Measurements from ENCODE around the gene WNT9A.
"Not testable (repeated sequence)": the region's sequence is repeated elsewhere in the genome, so short reads cannot be mapped to it uniquely, and the experiment has no call there.

The WNT9A gene, protein sequence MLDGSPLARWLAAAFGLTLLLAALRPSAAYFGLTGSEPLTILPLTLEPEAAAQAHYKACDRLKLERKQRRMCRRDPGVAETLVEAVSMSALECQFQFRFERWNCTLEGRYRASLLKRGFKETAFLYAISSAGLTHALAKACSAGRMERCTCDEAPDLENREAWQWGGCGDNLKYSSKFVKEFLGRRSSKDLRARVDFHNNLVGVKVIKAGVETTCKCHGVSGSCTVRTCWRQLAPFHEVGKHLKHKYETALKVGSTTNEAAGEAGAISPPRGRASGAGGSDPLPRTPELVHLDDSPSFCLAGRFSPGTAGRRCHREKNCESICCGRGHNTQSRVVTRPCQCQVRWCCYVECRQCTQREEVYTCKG

DNA sequence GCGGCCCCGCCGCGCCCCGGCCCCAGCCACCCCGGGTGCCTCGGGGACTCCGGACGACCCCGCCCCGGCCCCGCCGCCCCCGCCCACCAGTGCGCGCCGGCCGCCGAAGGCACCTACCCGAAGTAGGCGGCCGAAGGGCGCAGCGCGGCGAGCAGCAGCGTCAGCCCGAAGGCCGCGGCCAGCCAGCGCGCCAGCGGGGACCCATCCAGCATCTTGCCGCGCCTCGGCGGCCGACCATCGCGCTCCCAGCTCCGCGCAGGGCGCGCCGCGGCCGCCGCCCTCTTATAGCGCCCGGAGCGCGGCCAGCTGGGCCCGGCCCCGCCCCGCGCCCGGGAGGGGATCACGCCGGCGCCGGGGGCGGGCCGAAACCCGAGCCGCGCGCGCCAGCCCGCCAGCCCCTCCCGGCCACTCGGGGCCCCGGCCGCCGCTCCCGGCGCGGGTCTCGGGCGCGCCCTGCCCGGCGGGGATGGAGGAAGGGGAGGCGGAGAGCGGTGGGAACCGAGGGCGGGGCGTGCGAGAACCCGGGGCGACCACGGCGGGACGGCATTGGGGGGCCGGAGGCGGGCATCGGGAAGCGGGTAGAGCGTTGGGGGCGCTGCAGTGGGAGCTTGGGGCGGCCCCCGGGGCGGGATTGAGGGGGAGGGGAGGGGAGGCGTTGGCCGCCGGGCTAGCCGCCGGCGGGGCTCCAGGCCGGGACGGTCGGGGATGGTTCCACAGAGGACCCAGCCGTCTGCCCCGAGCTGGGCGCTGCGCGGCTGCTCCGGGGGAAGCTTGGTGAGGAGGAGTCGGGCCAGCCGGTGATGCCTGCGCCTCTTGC lies at the start of gene WNT9A:
TSS of gene WNT9A (minus strand) at position 257 of the 817 bp plus-strand sequence. CDS start at position 212, 45 bp downstream.
- DNase-seq (ENCODE audit: low read depth, low spot score) = peak; percentile 60
- Histone ChIP-seq H3K27me3 (ENCODE audit: insufficient read depth, insufficient read length) (peaks cover 14% of the 10 kb centered on the region), H3K9ac (ENCODE audit: insufficient read length, low read depth) (peak within 1 kb of the TSS; percentile 89), H3K4me3 (ENCODE audit: insufficient read length, low read depth) (peak within 1 kb of the TSS; percentile 81), H3K4me1 (ENCODE audit: insufficient read depth, insufficient read length) (peaks cover 44% of the 10 kb centered on the region), H3K9me3 (ENCODE audit: insufficient read depth, low read length) (no peaks in the 10 kb centered on the region), H3K36me3 (ENCODE audit: insufficient read depth, insufficient read length, low read length) (peaks cover 30% of the 10 kb centered on the region)
- TF ChIP-seq ZNF274 (IDR thresholded peaks at IDR 0.05; ENCODE audit: low read depth, low read length) (no peak), YY1 (IDR thresholded peaks at IDR 0.05; ENCODE audit: insufficient read depth, insufficient read length) (no peak), SUZ12 (IDR thresholded peaks at IDR 0.05; ENCODE audit: extremely low read depth, insufficient read depth, insufficient read length) (no peak)

DNA sequence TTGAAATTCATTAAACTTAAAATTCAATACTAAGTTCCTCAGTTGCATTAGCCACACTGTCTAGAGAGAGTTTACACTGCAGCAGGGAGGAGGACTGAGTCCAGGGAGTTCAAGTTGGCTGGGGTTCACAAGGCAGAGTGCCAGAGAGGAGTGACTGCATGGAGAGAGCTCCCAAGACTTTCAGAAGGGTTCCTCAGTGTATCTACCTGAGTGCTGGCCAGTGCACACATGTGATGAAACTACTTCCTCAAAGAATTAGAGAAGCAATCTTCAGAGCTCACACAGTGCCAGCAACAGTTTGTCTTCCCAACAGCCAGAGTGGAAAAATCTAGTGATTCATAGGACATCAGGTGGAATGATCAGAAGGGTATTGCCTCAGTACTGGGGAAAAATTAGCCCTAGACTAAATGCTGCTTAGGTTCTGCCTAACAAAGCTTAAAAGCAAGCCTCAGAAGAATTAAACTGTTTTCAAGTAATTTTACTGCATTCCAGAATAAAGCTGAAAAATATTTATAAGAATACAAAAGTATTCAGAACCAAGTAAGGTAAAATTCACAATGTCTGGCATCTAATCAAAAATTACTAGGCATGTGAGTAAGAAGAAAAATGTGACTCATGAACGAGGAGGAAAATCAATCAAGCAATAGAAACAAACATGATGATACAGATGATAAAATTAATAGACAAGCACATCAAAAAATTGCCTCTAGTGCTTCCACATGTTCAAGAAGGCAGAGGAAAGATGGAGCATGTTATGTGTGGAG lies 48.6 kb upstream of the WNT9A start:
- TF ChIP-seq SUZ12 (IDR thresholded peaks at IDR 0.05; ENCODE audit: extremely low read depth, insufficient read depth, insufficient read length) (no peak), ZNF274 (IDR thresholded peaks at IDR 0.05; ENCODE audit: low read depth, low read length) (no peak)
- Histone ChIP-seq H3K4me1 (ENCODE audit: insufficient read depth, insufficient read length) (no peaks in the 10 kb centered on the region), H3K4me3 (ENCODE audit: insufficient read length, low read depth) (no peak overlapping the region), H3K36me3 (ENCODE audit: insufficient read depth, insufficient read length, low read length) (no peaks in the 10 kb centered on the region), H3K9me3 (ENCODE audit: insufficient read depth, low read length) (peaks cover 23% of the 10 kb centered on the region), H3K27me3 (ENCODE audit: insufficient read depth, insufficient read length) (peaks cover 54% of the 10 kb centered on the region), H3K9ac (ENCODE audit: insufficient read length, low read depth) (no peak overlapping the region)
- DNase-seq (ENCODE audit: low read depth, low spot score) = no peak

DNA sequence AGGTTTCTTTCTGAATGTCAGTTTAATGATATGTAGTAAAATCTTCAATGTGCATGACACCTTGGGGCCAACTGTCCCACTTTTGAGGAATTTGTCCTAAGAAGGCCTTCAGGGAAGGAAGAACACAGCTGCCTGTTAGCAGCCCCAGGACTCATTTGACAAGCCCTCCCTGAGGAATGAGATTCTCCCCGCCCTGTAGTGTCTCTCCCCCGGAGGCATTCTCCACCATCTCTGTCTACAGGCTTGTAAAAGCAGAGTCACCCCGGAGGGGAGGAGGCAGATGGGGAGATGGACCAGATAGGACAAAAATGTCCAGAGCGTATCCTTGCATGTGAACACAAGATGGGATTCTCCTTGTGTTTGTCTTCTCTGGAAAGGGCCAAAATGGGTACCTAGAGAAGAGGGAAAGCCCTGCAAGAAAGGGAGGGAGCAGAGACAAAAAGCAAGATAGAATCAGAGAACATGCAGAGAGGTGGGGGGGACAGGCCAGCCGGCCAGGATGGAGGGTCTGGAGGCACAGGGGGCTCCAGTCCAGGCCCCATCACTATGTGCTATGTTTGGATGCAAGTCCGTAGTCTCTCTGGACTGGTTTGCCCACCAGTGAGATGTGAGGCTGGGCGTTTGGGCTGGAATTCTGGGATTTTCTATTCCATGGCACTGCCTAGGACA lies 47.0 kb upstream of the WNT9A start:
- Histone ChIP-seq H3K9me3 (ENCODE audit: insufficient read depth, low read length) (peaks cover 23% of the 10 kb centered on the region), H3K36me3 (ENCODE audit: insufficient read depth, insufficient read length, low read length) (no peaks in the 10 kb centered on the region), H3K4me3 (ENCODE audit: insufficient read length, low read depth) (no peak overlapping the region), H3K4me1 (ENCODE audit: insufficient read depth, insufficient read length) (no peaks in the 10 kb centered on the region), H3K9ac (ENCODE audit: insufficient read length, low read depth) (no peak overlapping the region), H3K27me3 (ENCODE audit: insufficient read depth, insufficient read length) (peaks cover 42% of the 10 kb centered on the region)
- TF ChIP-seq ZNF274 (IDR thresholded peaks at IDR 0.05; ENCODE audit: low read depth, low read length) (no peak), YY1 (IDR thresholded peaks at IDR 0.05; ENCODE audit: insufficient read depth, insufficient read length) (no peak), SUZ12 (IDR thresholded peaks at IDR 0.05; ENCODE audit: extremely low read depth, insufficient read depth, insufficient read length) (no peak)
- DNase-seq (ENCODE audit: low read depth, low spot score) = no peak

DNA sequence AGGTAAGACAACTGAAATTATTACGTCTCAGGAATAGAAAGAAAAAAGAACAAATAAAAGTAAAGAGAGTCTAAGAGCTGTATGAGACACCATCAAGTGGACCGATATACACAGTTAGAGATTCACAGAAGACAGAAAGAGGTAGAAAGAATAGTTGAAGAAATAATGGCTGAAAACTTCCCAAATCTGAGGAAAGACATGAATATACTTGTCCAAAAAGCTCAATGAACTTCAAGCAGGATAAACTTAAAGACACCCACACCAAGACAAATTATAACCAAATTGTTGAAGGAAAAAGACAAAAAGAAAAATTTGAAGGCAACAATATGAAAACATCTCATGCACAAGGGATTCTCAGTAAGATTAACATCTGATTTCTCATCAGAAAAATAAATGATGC lies 39.4 kb upstream of the WNT9A start:
- no peaks in the 10 kb centered on the region for H3K27me3 ChIP-seq (ENCODE audit: insufficient read depth, insufficient read length)
- no peaks in the 10 kb centered on the region for H3K4me1 ChIP-seq (ENCODE audit: insufficient read depth, insufficient read length)
- no peak overlapping the region for H3K4me3 ChIP-seq (ENCODE audit: insufficient read length, low read depth)
- no peak for TF ChIP-seq ZNF274 (IDR thresholded peaks at IDR 0.05; ENCODE audit: low read depth, low read length)
- TF ChIP-seq YY1 (IDR thresholded peaks at IDR 0.05; ENCODE audit: insufficient read depth, insufficient read length) = no peak
- no peak for TF ChIP-seq SUZ12 (IDR thresholded peaks at IDR 0.05; ENCODE audit: extremely low read depth, insufficient read depth, insufficient read length)
- no peaks in the 10 kb centered on the region for H3K36me3 ChIP-seq (ENCODE audit: insufficient read depth, insufficient read length, low read length)
- DNase-seq (ENCODE audit: low read depth, low spot score) = no peak
- no peak overlapping the region for H3K9ac ChIP-seq (ENCODE audit: insufficient read length, low read depth)
- H3K9me3 ChIP-seq (ENCODE audit: insufficient read depth, low read length) = no peaks in the 10 kb centered on the region; the same call in 1 of the 2 replicates

DNA sequence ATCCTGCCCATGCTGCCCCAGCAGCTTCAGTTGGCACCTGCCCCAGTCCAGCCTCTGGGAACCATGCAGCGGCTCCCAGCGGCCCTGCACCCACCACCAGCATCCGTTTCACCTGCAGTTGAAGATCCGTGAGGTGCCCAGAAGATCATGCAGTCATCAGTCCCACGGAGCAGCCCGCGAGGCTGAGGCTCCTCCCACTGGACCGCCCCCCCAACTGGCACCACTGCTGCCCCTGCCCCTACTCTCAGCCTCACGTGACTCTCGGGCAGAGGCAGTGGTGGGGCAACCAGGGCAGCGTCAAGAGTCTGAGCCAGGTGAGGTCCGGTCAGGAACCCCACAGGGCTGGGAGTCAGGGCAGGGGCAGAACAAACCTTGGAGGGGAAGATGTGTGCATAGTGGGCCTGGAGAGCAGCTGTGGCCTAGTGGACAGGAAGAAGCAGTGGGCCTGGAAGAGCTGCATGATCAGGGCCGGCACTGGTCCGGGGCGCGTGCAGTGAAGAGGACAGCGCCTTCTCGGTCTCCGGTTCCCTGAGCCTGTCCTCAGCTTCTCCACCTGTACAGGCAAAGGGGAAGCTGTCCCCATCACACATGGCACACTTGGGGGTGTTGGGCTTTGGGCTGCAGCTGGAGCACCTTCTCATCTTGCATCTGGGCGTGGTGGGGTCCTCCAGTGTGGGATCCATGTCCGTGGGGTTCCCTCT lies 28.0 kb upstream of the WNT9A start:
- not testable (repeated sequence) for H3K4me1 ChIP-seq (ENCODE audit: insufficient read depth, insufficient read length); H3K36me3 ChIP-seq (ENCODE audit: insufficient read depth, insufficient read length, low read length); H3K9ac ChIP-seq (ENCODE audit: insufficient read length, low read depth); H3K9me3 ChIP-seq (ENCODE audit: insufficient read depth, low read length); DNase-seq (ENCODE audit: low read depth, low spot score); H3K4me3 ChIP-seq (ENCODE audit: insufficient read length, low read depth); H3K27me3 ChIP-seq (ENCODE audit: insufficient read depth, insufficient read length)

DNA sequence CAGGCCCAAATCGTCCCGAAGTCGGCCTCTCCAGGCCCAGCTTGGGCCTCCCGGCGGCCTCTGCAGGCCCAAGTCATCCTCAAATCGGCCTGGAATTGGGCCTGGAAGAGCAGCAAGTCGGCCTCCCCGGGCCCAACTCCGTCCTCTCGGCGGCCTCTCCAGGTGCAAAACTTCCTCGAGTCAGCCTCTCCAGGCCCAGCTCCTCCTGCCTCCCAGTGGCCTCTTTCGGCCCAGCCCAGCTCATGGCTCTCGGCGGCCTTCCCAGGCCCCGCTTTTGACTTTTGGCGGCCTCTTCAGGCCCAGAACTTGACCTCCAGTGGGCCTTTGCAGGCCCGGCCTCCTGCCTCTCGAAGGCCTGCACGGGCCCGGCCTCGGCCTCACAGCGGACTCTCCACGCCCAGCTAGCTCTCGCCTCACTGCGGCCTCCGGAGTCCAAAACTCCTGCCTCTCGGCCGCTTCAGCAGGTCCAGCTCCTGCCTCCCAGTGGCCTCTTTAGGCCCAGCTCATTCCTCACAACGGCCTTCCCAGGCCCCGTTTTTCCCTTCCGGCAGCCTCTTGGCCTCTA lies 26.1 kb upstream of the WNT9A start:
- H3K27me3 ChIP-seq (ENCODE audit: insufficient read depth, insufficient read length); DNase-seq (ENCODE audit: low read depth, low spot score); H3K9me3 ChIP-seq (ENCODE audit: insufficient read depth, low read length); H3K9ac ChIP-seq (ENCODE audit: insufficient read length, low read depth); H3K4me1 ChIP-seq (ENCODE audit: insufficient read depth, insufficient read length); H3K36me3 ChIP-seq (ENCODE audit: insufficient read depth, insufficient read length, low read length); H3K4me3 ChIP-seq (ENCODE audit: insufficient read length, low read depth): not testable (repeated sequence)

DNA sequence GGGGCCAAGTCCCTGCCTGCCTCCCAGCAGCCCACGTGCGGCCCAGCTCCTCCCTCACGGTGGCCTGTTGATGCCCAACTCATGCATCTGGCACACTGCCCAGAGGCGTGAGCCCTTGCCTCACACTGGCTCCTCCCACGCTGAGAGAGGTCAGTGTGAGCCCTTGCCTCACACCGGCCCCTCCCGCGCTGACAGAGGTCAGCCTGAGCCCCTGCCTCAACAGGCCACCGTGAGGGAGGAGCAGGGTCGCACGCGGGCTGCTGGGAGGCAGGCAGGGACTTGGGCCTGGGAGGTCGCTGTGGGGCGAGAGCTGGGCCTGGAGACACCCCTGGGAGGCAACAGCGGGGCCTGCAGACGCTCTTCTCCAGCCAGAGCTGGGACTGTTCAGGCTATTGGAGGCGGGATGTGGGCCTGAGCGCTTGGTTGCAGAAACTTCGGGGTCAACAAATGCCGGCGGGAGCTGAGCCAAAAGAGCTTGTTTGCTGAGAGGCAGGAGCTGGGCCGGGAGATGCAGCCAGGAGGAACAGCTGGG lies 25.2 kb upstream of the WNT9A start:
- not testable (repeated sequence) for H3K27me3 ChIP-seq (ENCODE audit: insufficient read depth, insufficient read length); H3K9me3 ChIP-seq (ENCODE audit: insufficient read depth, low read length); H3K4me3 ChIP-seq (ENCODE audit: insufficient read length, low read depth); H3K9ac ChIP-seq (ENCODE audit: insufficient read length, low read depth); H3K36me3 ChIP-seq (ENCODE audit: insufficient read depth, insufficient read length, low read length); H3K4me1 ChIP-seq (ENCODE audit: insufficient read depth, insufficient read length); DNase-seq (ENCODE audit: low read depth, low spot score)

DNA sequence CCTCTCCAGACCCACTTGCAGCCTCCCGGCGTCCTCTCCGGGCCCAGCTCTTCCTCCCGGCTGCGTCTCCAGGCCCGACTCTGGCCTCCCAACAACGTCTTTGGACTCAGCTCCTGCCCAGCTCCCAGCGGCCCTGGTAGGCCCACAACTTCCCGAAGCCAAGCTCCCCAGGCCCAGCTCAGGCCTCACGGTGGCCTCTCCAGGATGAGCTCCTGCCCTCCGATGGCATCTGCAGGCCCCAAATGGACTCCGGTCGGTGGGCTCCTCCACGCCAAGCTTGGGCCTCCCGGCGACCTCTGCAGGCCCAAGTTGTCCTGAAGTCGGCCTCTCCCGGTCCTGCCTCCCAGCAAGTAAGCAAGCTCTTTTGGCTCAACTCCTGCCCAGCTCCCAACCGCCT lies 24.5 kb upstream of the WNT9A start:
- not testable (repeated sequence) for H3K9ac ChIP-seq (ENCODE audit: insufficient read length, low read depth); H3K36me3 ChIP-seq (ENCODE audit: insufficient read depth, insufficient read length, low read length); H3K4me1 ChIP-seq (ENCODE audit: insufficient read depth, insufficient read length); H3K9me3 ChIP-seq (ENCODE audit: insufficient read depth, low read length); H3K27me3 ChIP-seq (ENCODE audit: insufficient read depth, insufficient read length); DNase-seq (ENCODE audit: low read depth, low spot score); H3K4me3 ChIP-seq (ENCODE audit: insufficient read length, low read depth)

DNA sequence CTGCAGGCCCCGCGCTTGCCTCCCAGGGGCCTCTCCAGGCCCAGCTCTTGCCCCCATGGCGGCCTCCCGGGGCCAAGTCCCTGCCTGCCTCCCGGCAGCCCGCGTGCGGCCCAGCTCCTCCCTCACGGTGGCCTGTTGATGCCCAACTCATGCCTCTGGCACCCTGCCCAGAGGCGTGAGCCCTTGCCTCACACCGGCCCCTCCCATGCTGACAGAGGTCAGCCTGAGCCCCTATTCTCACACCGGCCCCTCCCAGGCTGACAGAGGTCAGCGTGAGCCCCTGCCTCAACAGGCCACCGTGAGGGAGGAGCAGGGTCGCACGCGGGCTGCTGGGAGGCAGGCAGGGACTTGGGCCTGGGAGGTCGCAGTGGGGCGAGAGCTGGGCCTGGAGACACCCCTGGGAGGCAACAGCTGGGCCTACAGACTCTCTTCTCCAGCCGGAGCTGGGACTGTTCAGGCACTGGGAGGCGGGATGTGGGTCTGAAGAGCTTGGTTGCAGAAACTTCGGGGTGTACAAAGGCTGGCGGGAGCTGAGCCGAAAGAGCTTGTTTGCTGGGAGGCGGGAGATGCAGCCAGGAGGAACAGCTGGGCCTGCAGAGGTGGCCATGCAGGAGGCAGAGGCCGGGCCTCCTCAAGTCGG lies 24.0 kb upstream of the WNT9A start:
- H3K4me1 ChIP-seq (ENCODE audit: insufficient read depth, insufficient read length); DNase-seq (ENCODE audit: low read depth, low spot score); H3K36me3 ChIP-seq (ENCODE audit: insufficient read depth, insufficient read length, low read length); H3K9ac ChIP-seq (ENCODE audit: insufficient read length, low read depth); H3K9me3 ChIP-seq (ENCODE audit: insufficient read depth, low read length); H3K27me3 ChIP-seq (ENCODE audit: insufficient read depth, insufficient read length); H3K4me3 ChIP-seq (ENCODE audit: insufficient read length, low read depth): not testable (repeated sequence)

Data from NT2/D1 (cell line).